ENCODE measurements around the gene NHEJ1. TPM values are rescaled to one million over a fixed set of nuclear protein-coding genes. Genes with fewer than 3 reads are reported as not detected.

The NHEJ1 gene
- total and polyA plus RNA-seq, 7 experiments from 2014 or later = 11.4 to 32.7 (median 18.5) TPM

DNA sequence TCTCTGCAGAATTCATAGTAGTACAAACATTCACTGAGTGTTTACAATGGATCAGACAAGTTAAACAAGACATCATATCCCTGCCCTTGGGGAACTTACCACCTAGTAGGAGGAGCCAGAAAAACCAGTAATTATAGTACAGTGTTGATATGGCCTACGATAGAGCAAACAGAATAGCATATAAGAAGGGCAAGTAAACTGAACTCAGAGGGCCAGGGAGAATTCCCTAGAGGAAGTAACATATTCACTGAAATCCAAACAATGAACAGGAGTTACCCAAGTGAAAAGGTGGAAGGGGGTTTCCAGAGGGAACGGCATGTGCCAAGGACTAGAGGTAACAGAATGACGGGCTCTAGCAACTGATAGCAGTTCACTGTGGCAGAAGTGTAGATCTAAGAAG is 34.1 kb downstream of the NHEJ1 start:
- Mint-ChIP-seq H3K27me3 (no peaks in the 10 kb centered on the region), H3K27ac (no peak overlapping the region), H3K9me3 (no peaks in the 10 kb centered on the region), H3K4me1 (peaks cover 10 to 40% (median 23%) of the 10 kb centered on the region in 7 donors), H3K36me3 (peaks cover 0 to 47% (median 0%) of the 10 kb centered on the region in 5 donors), H3K4me3 (no peak overlapping the region)
- no peaks in the 10 kb centered on the region for H3K9me3 ChIP-seq (ENCODE audit: control insufficient read depth in 2 of 3, low read length in 3 of 3)
- peaks cover 0 to 12% of the 10 kb centered on the region in 2 donors for H3K4me1 ChIP-seq (ENCODE audit: control insufficient read depth in 2 of 2, insufficient read depth in 2 of 2, low read length in 2 of 2)
- no peak overlapping the region for H3K27ac ChIP-seq (ENCODE audit: low read depth, low read length)
- no peak for ATAC-seq
- CTCF ChIA-PET = interaction anchor here (0.6 kb wide), 1 partner anchor 1004 kb away, joined by 3 read pairs; no protein-coding TSS in a partner anchor
- intact Hi-C loops (cut with micrococcal nuclease) = no loop called here
- no peak overlapping the region for H3K4me3 ChIP-seq (ENCODE audit: low read length)
- no peaks in the 10 kb centered on the region for H3K27me3 ChIP-seq (ENCODE audit: control insufficient read depth in 2 of 2, insufficient read depth in 2 of 2, low read length in 2 of 2)
- no peak for DNase-seq
- POLR2A ChIA-PET = no interaction called here
- H3K36me3 ChIP-seq (ENCODE audit: control insufficient read depth in 2 of 3, insufficient read depth in 3 of 3, low read length in 3 of 3) = peaks cover 0 to 11% (median 0%) of the 10 kb centered on the region in 3 experiments

DNA sequence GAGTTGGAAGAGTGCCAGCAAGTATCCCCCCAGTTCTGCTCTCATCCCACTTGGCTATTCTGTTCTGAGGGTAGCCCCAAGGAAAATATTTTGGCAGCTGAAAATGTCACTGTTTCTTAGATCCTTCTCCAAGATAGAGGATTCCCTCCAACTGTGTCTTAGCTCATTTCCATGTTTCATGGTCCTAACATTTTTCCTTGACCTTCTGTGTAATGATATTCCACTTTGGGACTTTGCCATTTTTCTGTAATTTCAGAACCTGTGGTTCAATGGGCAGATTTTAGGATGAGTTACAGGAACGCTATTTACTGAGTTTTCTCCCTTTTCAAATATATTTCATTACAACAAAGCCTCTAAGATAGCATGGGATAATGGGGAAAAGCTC is 34.7 kb downstream of the NHEJ1 start:
- intact Hi-C loops (cut with micrococcal nuclease) = no loop called here
- ATAC-seq = no peak
- H3K4me3 Mint-ChIP-seq = no peak overlapping the region
- Histone ChIP-seq H3K9me3 (ENCODE audit: control insufficient read depth in 2 of 3, low read length in 3 of 3) (no peaks in the 10 kb centered on the region), H3K4me3 (ENCODE audit: low read length) (no peak overlapping the region), H3K36me3 (ENCODE audit: control insufficient read depth in 2 of 3, insufficient read depth in 3 of 3, low read length in 3 of 3) (peaks cover 0 to 8% (median 0%) of the 10 kb centered on the region in 3 experiments), H3K4me1 (ENCODE audit: control insufficient read depth in 2 of 2, insufficient read depth in 2 of 2, low read length in 2 of 2) (peaks cover 0 to 12% of the 10 kb centered on the region in 2 donors), H3K27me3 (ENCODE audit: control insufficient read depth in 2 of 2, insufficient read depth in 2 of 2, low read length in 2 of 2) (no peaks in the 10 kb centered on the region), H3K27ac (ENCODE audit: low read depth, low read length) (no peak overlapping the region)
- ChIA-PET POLR2A (no interaction called here), CTCF (interaction anchor here (0.6 kb wide), 1 partner anchor 1004 kb away, joined by 3 read pairs; no protein-coding TSS in a partner anchor)
- peaks cover 0 to 44% (median 0%) of the 10 kb centered on the region in 5 donors for H3K36me3 Mint-ChIP-seq
- H3K27ac Mint-ChIP-seq = no peak overlapping the region
- H3K9me3 Mint-ChIP-seq = no peaks in the 10 kb centered on the region
- DNase-seq = no peak
- no peaks in the 10 kb centered on the region for H3K27me3 Mint-ChIP-seq
- H3K4me1 Mint-ChIP-seq = peaks cover 10 to 40% (median 23%) of the 10 kb centered on the region in 7 donors

DNA sequence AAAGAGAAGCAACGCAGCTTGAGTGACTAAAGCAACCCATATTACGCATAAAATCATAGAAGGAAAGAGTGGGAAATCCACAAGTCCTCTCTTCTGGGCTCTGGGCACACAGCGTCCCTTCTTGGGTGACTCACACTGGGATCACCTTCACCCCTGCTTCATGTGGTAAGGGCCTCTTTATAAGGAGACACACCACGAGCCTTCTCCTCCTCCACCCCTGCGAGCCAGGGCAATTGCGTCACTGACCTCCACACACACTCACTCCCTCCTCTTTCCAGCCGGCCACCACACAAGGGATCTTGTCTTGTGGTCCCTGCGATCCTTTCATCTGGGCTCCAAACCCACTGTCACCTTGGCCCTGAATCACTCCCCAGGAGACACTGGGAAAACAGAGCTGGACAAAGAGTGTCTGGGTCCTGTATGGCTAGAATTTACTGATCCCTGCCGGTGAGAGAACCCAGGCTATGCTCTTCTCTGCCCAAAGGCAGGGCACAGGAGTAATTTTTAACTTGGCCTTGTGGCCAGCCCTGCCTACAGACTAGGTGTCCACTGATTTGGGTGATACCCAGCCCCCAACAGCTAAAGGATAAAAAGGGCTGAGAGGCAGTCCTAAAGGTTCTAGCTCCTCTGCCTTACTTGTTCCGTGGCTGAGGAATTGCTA is 35.3 kb downstream of the NHEJ1 start:
- Mint-ChIP-seq H3K27ac (peak overlapping the region in 1 of 9 donors; percentile 47), H3K4me3 (no peak overlapping the region), H3K4me1 (peaks cover 10 to 40% (median 23%) of the 10 kb centered on the region in 7 donors), H3K9me3 (no peaks in the 10 kb centered on the region), H3K27me3 (no peaks in the 10 kb centered on the region), H3K36me3 (peaks cover 0 to 40% (median 0%) of the 10 kb centered on the region in 5 donors)
- ChIA-PET POLR2A (no interaction called here), CTCF (no interaction called here)
- H3K9me3 ChIP-seq (ENCODE audit: control insufficient read depth in 2 of 3, low read length in 3 of 3) = no peaks in the 10 kb centered on the region
- DNase-seq = no peak
- H3K27me3 ChIP-seq (ENCODE audit: control insufficient read depth in 2 of 2, insufficient read depth in 2 of 2, low read length in 2 of 2) = no peaks in the 10 kb centered on the region
- intact Hi-C loops (cut with micrococcal nuclease) = no loop called here
- peaks cover 0 to 3% (median 0%) of the 10 kb centered on the region in 3 experiments for H3K36me3 ChIP-seq (ENCODE audit: control insufficient read depth in 2 of 3, insufficient read depth in 3 of 3, low read length in 3 of 3)
- no peak overlapping the region for H3K27ac ChIP-seq (ENCODE audit: low read depth, low read length)
- peaks cover 0 to 12% of the 10 kb centered on the region in 2 donors for H3K4me1 ChIP-seq (ENCODE audit: control insufficient read depth in 2 of 2, insufficient read depth in 2 of 2, low read length in 2 of 2)
- no peak overlapping the region for H3K4me3 ChIP-seq (ENCODE audit: low read length)
- peak; percentile 20 for ATAC-seq

DNA sequence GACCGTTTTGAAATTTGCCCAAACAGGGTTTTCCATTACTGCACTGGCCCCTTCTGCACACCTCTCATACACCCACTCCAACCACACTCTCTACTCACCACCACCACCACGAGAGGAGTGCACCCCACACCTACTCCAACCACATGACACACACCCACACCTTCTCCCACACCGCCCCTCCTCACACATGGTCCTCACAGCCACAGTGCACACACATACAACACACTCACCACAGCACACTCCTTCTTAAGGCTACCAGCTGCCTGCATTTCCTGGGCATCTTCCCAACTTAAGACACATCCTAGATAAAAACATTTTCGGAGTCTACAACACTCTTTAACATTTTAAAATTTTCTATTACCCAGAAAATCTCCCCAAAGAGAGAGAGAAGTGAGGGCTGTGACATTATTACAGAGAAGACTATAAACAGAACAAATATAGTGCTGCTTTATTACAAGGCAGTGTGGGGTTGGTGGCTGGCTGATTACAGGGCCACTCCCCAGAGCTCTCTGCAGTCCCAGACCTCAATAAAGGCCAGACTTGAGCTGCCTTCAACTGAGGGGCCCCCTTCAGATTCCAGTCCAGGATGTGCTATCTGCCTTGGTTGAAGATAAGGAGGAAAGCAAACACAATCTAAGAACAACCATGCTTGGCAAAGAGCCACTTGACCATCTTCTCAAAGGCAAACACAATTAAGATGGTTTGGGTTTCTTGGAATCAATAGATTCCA is 36.1 kb downstream of the NHEJ1 start:
- CTCF ChIA-PET = interaction anchor here (0.7 kb wide), 1 partner anchor 129 kb away, joined by 3 read pairs; no protein-coding TSS in a partner anchor

DNA sequence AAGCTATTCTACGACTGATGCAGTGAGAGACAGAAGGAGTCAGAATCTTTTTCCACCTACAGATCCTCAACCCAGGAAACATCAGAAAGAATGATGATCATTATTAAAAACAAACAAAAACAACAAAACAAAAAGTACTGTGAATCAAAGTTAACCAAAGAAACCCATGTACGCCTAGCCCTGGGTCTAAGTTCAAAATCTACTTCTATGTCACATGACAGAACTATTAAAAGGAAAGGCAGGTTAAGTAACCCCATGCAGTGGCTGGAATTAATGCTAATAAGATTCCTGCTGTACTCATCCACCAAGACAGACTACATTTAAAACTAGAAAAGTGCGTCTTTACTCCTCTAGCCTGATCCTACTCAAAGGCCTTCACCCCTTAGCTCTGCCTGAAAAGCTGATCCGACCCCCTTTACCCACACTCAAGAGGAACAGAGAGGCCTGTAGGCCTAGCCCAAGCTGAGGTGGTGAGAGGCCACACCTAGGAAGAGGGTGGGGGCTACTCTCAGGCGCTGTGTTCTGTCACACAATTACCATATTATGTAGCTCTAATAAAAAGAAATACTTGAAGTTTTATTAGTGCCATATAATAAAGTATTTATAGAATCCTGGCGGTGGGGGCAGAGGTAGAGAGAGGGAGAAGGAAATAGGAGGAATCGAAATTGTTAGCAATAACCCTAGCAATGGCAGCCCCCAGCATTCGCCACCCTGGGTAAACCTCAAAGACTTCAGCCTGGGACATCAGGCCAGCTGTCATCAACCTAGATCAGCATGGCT is 37.1 kb downstream of the NHEJ1 start:
- ATAC-seq (no peak), DNase-seq (no peak)
- Mint-ChIP-seq H3K36me3 (peaks cover 0 to 31% (median 0%) of the 10 kb centered on the region in 5 donors), H3K4me3 (no peak overlapping the region), H3K27ac (no peak overlapping the region), H3K4me1 (peaks cover 10 to 41% (median 23%) of the 10 kb centered on the region in 7 donors), H3K9me3 (no peaks in the 10 kb centered on the region), H3K27me3 (no peaks in the 10 kb centered on the region)
- intact Hi-C loops (cut with micrococcal nuclease) = no loop called here
- POLR2A ChIA-PET = no interaction called here
- CTCF ChIA-PET = interaction anchor here (1.0 to 1.2 kb wide), 2 partner anchors 55 to 65 kb away, joined by 3 to 4 read pairs; no protein-coding TSS in a partner anchor
- Histone ChIP-seq H3K9me3 (ENCODE audit: control insufficient read depth in 2 of 3, low read length in 3 of 3) (no peaks in the 10 kb centered on the region), H3K27me3 (ENCODE audit: control insufficient read depth in 2 of 2, insufficient read depth in 2 of 2, low read length in 2 of 2) (no peaks in the 10 kb centered on the region), H3K27ac (ENCODE audit: low read depth, low read length) (no peak overlapping the region), H3K4me1 (ENCODE audit: control insufficient read depth in 2 of 2, insufficient read depth in 2 of 2, low read length in 2 of 2) (peaks cover 0 to 12% of the 10 kb centered on the region in 2 donors), H3K36me3 (ENCODE audit: control insufficient read depth in 2 of 3, insufficient read depth in 3 of 3, low read length in 3 of 3) (no peaks in the 10 kb centered on the region), H3K4me3 (ENCODE audit: low read length) (no peak overlapping the region)

More for the DNA sequence above, 36.1 kb downstream of the NHEJ1 start:
- POLR2A ChIA-PET = interaction anchor here (0.5 kb wide), 1 partner anchor 11 kb away, joined by 7 read pairs; no protein-coding TSS in a partner anchor
- peaks cover 0 to 36% (median 0%) of the 10 kb centered on the region in 5 donors for H3K36me3 Mint-ChIP-seq
- no peaks in the 10 kb centered on the region for H3K9me3 Mint-ChIP-seq
- DNase-seq = peak in 1 of 9 donors; percentile 24
- H3K9me3 ChIP-seq (ENCODE audit: control insufficient read depth in 2 of 3, low read length in 3 of 3) = no peaks in the 10 kb centered on the region
- H3K27ac Mint-ChIP-seq = peak overlapping the region in 1 of 9 donors; percentile 66
- no peak overlapping the region for H3K27ac ChIP-seq (ENCODE audit: low read depth, low read length)
- H3K36me3 ChIP-seq (ENCODE audit: control insufficient read depth in 2 of 3, insufficient read depth in 3 of 3, low read length in 3 of 3) = no peaks in the 10 kb centered on the region
- no peaks in the 10 kb centered on the region for H3K27me3 ChIP-seq (ENCODE audit: control insufficient read depth in 2 of 2, insufficient read depth in 2 of 2, low read length in 2 of 2)
- H3K4me1 Mint-ChIP-seq = peaks cover 10 to 47% (median 23%) of the 10 kb centered on the region in 7 donors
- H3K4me1 ChIP-seq (ENCODE audit: control insufficient read depth in 2 of 2, insufficient read depth in 2 of 2, low read length in 2 of 2) = peaks cover 0 to 12% of the 10 kb centered on the region in 2 donors
- peak; percentile 71 for ATAC-seq
- H3K4me3 Mint-ChIP-seq = no peak overlapping the region
- no peak overlapping the region for H3K4me3 ChIP-seq (ENCODE audit: low read length)
- H3K27me3 Mint-ChIP-seq = no peaks in the 10 kb centered on the region
- intact Hi-C loops (cut with micrococcal nuclease) = no loop called here

Data from naive thymus-derived CD4-positive, alpha-beta T cell (primary cell).